Esophagus squamous epithelium (tissue), 4 donors: ENCODE results near the gene NDUFB3.
"Not testable (repeated sequence)": the region's sequence is repeated elsewhere in the genome, so short reads cannot be mapped to it uniquely, and the experiment has no call there.

Experiments used
- CTCF ChIP-seq, 6 experiments: fragments of 450-650 bp in 4 of 6; fragments of 200-600 bp in 2 of 6; sonication (generic) in 2 of 6; IDR thresholded peaks; one replicate each; pipeline ENCODE4 v1.5.1; 2016 to 2019; ENCODE audit warnings: antibody characterized with exemption in 6 of 6, mild to moderate bottlenecking in 4 of 6, moderate library complexity in 4 of 6
- POLR2A ChIP-seq, 4 donors: fragments of 450-650 bp; IDR thresholded peaks; one replicate each; pipeline ENCODE4 v1.6.1; 2017; ENCODE audit warnings: antibody characterized with exemption in 4 of 4, mild to moderate bottlenecking in 4 of 4, moderate library complexity in 3 of 4

GRCh38 chr2:201042451-201042850 is 29.4 kb upstream of the NDUFB3 start:
- TF ChIP-seq POLR2A, CTCF (IDR thresholded peaks at IDR 0.05): not testable (repeated sequence)
